Peyer's patch (tissue), 4 donors: ENCODE results near the gene FOXL3.

Experiments used
- CTCF ChIP-seq, 6 experiments: fragments of 450-650 bp in 4 of 6; fragments of 200-600 bp in 2 of 6; sonication (generic) in 1 of 6; IDR thresholded peaks; one replicate each; pipeline ENCODE4 v1.5.1; 2017 to 2019; ENCODE audit warnings: antibody characterized with exemption in 6 of 6, mild to moderate bottlenecking in 3 of 6, moderate library complexity in 1 of 6
- POLR2A ChIP-seq, 2 donors: fragments of 450-650 bp; IDR thresholded peaks; one replicate each; pipeline ENCODE4 v1.5.1; 2017; ENCODE audit warnings: antibody characterized with exemption in 2 of 2, mild to moderate bottlenecking in 2 of 2, moderate library complexity in 2 of 2

GRCh38 chr7:249989-250388 is 40.0 kb upstream of the FOXL3 start:
- TF ChIP-seq CTCF (IDR thresholded peaks at IDR 0.05) (no peak), POLR2A (IDR thresholded peaks at IDR 0.05) (no peak)
